CD4-positive, alpha-beta T cell treated with Interleukin-12 subunit alpha and Interleukin-12 subunit beta, for 1 hour (primary cell): Measurements from ENCODE around the gene HES2.
"Not testable (repeated sequence)": the region's sequence is repeated elsewhere in the genome, so short reads cannot be mapped to it uniquely, and the experiment has no call there.

Experiments
- DNase-seq: peaks from one replicate; pipeline ENCODE4 v3.0.0-alpha.2; 2020

The HES2 gene

DNA sequence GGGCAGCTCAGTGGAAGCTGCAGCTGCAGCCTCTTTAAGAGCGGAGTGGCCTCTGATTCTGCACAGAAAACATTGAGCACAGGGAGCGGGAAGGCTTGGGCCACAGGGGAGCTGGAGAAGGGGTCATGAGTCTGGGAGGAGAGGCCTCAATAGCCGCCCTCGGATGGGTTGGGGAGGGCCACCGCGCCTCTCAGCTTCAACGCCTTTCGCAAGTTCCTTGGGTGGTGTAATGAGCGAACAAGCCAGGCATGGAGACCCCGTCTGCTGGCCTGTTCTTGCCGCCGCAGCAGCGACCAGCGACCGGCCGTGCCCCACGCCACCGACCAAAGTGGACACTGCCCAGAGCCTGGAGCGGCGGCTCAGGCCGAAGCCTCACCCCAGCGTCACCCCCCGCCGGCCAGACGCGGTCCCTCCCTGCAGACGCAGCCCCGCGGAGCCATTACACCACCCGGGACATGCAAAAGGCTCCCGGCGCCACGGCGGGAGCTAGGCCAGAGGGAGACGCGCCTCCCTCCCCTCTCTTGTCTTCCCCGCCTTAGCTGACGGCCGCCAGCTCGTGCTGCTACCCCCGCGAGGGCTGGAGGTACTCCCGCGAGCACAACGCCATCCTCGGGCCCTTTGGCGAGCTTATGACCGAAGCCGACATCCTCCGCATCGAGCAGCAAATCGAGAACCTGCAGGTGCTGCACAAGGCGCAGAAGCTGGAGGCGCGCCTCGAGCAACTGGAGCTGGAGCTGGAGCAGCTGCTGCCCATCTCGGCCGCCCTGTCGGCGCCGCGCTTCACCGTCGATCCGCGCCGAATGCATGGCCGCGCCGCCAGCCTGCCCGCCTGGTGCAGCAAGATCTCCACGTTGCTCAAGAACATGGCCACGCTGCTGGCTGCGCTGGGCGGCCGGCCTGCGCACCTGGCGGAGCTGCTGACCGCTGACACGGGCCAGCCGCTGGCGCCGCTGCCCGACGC lies 34.5 kb upstream of the HES2 start:
- DNase-seq: not testable (repeated sequence)

DNA sequence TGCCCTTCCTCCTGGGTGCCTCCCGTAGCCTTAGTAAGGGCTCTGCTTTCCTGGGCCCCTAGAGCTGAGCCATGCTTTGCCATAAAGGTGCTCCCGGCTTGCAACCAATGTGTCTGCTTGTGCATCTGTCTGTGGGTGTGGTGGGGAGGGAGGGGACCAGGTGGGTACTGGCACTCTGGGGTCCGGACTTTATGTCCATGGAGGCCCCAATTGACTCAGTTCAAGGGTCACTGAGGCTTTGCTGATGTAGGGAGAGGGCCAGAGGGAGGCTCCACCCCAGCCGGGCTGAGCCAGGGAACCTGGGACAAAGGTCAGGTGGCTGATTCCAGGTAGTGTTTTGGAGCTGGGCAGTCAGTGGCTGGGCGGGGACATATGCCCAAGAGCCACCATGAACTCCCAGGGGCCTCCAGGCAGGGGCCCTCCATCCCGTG lies 31.2 kb upstream of the HES2 start:
- DNase-seq: no peak

- not testable (repeated sequence) for DNase-seq
These were observed 30.8 kb upstream of the HES2 start for GRCh38 chr1:6450486-6450885.

DNA sequence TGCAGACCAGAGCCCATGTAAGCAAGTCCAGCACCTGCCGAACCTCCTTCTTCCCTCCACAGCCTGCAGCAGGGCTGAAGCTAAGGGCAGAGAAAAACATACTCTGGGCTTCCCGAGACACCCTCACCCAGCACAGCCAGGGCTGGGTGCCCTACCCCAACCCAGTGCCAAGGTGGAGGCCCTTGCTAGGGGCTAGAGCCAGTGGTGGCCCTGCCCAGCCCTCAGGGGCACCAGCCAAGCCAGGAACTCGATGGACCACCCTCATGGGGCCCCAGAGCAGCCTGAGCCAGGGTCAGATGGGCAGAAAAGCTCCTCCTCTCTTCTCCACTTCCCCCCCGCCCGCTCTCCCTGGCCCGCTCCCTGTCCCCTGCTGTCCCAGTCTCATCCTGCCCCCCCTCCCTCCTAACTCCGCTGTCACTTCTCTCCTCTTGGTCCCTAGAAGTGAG lies 30.3 kb upstream of the HES2 start:
- no peak for DNase-seq

DNA sequence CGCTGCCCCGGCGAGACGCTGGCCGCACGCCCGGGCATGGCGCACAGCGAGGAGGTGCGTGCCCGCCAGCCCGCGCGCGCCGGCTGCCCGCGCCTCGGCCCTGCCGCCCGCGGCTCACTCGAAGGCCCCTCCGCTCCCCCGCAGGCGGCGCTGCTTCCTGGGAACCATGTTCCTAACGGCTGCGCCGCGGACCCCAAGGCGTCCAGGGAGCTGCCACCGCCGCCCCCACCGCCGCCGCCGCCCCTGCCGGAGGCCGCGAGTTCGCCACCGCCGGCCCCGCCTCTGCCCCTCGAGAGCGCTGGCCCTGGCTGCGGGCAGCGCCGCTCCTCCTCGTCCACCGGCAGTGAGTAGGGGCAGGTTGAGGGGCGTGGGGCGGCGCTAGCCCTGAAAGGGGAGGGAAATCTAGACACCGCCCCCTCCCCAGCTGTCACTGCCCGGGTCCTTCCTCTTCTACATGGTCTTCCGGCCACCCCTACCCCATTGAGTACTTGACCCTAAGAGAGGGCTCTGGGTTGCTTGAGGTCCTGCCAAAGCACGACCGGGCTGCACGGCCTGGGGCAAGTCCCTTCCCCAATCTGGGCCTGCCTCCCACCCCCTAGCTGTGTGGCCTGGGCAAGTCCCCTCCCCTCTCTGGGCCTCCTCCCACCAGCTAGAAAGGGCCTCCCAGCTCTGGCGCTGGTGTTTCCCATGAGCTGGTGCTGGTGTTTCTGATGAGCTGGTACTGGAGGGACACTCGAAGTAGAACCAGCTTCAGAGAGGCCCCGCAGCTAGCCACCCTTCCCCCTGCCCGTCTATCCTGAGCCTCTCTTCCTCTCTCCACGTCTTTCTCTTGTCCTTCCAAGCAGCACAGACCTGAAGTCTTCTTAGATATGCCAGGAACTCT lies 29.3 kb upstream of the HES2 start:
- DNase-seq: peak; percentile 47

- peak; percentile 71 for DNase-seq
These were observed 28.4 kb upstream of the HES2 start for GRCh38 chr1:6447818-6448748.

- no peak for DNase-seq
These were observed 27.5 kb upstream of the HES2 start for GRCh38 chr1:6447016-6447817.

- no peak for DNase-seq
These were observed 26.9 kb upstream of the HES2 start for GRCh38 chr1:6446665-6447015.

DNA sequence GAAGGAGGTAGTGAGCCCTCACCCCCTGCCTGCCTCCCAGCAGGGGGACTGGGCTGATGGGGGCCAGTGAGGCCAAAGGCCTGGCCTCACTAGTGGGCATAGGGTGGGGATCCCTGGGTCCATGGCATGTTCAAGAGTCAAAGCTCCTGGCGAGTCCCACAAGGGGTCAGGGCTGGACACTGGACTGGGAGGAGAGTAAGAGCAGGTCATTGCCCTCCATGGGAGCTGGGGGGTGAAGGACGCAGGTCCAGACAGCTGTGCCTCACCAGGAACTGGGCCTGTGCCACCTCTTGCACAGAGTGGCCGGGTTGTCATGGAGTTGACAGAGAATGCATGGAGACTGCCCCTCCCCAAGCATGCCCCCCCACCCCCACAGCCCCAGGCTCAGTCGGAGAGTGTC lies 26.2 kb upstream of the HES2 start:
- not testable (repeated sequence) for DNase-seq

DNA sequence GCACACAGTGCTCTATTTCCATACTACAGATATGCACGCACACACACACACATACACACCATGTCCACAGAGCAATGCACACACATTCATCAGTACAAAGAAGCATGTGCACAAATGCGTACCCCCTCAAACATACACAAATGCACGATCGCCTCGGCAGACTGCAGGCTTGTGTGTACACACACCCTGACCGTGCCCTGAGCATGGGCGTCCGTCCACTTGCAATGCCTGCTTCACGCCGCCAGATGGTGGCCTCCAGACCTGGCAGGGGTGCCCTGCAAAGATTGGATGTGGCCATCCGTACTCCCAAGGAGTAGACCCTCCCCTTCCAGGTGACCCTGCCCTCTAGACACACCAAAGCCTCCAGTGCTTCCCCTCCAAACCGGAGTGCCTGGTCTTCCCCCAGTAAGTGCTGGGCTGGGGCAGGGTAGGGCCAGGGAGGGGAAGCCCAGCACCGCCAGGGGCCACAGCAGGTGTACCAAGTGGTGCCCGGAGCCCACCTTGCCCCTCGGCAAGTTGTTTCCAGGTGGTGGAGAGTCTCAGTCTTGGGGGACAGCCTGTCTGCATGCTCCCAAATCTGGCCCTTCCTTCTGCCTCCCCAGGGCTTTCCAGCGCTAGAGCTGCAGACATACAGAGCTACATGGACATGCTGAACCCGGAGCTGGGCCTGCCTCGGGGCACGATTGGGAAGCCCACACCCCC lies 25.5 kb upstream of the HES2 start:
- peak; percentile 52 for DNase-seq

GRCh38 chr1:6444377-6444776 lies 24.7 kb upstream of the HES2 start:
- no peak for DNase-seq

DNA sequence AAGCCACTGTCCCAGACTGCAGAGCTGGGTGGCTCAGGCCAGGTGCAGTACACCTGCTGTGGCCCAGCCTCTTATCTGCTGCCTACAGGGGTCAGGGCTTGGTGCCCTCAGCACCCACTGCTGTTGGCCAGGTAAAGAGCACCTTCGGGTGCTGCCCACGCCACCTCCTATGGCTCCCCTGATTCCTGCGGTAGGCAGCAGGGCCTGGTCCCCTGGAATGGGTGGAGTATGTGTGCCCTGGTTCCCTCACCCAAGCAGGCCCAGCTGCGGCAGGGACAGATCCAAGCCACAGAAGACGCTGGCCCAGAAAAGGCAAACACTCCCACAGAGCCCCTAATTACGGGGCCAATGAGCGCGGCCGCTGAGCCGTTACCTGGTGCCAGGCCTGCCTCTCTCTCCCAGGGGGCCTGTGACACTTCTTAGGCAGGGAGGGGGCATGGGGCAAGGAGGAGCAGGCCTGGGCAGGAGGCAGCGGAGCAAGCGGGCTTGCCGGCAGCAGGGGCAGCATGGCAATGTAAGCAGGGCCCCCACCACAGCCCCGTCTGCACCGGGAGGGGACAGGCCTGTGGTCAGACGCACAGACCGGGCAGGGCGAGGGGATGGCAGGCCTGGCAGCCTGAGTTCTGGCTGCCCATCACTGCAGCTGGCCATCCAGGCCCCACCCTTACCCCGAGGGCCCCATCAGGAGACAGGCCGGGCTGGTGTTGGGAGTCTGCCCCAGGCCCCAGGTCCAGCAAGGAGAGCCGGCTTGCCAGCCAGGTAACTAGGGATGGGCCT lies 23.8 kb upstream of the HES2 start:
- DNase-seq: no peak

- no peak for DNase-seq
These were observed 21.9 kb upstream of the HES2 start for GRCh38 chr1:6441586-6441985.

- peak; percentile 83 for DNase-seq
These were observed 20.7 kb upstream of the HES2 start for GRCh38 chr1:6440198-6441126.

- peak; percentile 79 for DNase-seq
These were observed 18.4 kb upstream of the HES2 start for GRCh38 chr1:6438047-6438525.

DNA sequence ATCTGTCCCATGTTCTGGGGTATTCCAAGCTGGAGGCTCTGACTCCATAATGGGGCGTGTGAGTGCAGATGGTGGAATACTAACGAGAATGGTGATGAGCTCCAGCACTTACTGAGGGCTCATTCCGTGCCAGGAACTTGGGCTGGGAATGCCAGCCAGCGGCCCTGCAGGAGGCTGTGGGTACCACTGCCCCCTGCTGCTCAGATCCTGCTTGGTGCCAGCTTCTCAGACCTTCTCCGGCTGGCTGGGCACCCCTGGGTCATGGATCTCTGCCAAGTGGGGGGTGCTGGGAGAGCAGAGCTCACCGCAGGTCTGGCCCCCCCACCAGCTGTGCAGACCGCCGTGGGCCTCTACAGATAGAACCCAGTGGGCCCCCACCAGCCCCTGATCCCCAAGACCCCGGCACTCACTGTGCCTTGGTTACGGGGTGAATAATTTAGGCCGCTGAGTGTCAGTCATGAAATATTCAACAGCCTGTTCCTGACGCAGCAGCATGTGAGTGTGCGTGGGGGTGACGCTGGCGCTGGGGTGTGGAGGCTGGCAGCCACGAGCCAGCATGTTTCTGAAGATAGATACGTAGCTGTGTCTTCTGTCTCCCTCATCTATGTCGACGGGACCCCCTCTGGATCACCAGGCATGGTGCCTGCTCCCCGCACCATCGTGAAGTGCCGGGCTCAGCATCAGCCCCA lies 17.4 kb upstream of the HES2 start:
- DNase-seq: not testable (repeated sequence)

GRCh38 chr1:6436277-6436676 lies 16.6 kb upstream of the HES2 start:
- DNase-seq: not testable (repeated sequence)

- DNase-seq: no peak
These were observed 15.8 kb upstream of the HES2 start for GRCh38 chr1:6435547-6435946.
